ENCODE measurements around the gene TMOD3.

The TMOD3 gene

GRCh38 chr15:51799282-51800252 lies 29.9 kb upstream of the TMOD3 start:
- H3K27me3 ChIP-seq (ENCODE audit: control insufficient read depth in 1 of 2, insufficient read depth in 2 of 2, low read length in 2 of 2), result no peaks in the 10 kb centered on the region
- H3K4me1 ChIP-seq (ENCODE audit: control insufficient read depth, insufficient read depth, low read length), result no peaks in the 10 kb centered on the region
- H3K27ac ChIP-seq (ENCODE audit: low read length), result no peak overlapping the region
- no peaks in the 10 kb centered on the region for H3K9me3 ChIP-seq (ENCODE audit: control insufficient read depth in 2 of 2, low read length in 2 of 2)
- H3K4me3 ChIP-seq (ENCODE audit: low read length in 2 of 2), result no peak overlapping the region
- H3K9ac ChIP-seq (ENCODE audit: low read length in 2 of 2), result no peak overlapping the region
- H3K36me3 ChIP-seq (ENCODE audit: control insufficient read depth in 2 of 2, insufficient read depth in 2 of 2, low read length in 2 of 2), result peaks cover 14 to 20% of the 10 kb centered on the region in 2 donors

GRCh38 chr15:51801391-51801835 lies 28.0 kb upstream of the TMOD3 start:
- H3K27ac ChIP-seq (ENCODE audit: low read length), result no peak overlapping the region
- no peaks in the 10 kb centered on the region for H3K27me3 ChIP-seq (ENCODE audit: control insufficient read depth in 1 of 2, insufficient read depth in 2 of 2, low read length in 2 of 2)
- H3K36me3 ChIP-seq (ENCODE audit: control insufficient read depth in 2 of 2, insufficient read depth in 2 of 2, low read length in 2 of 2), result peaks cover 19 to 25% of the 10 kb centered on the region in 2 donors
- H3K4me3 ChIP-seq (ENCODE audit: low read length in 2 of 2), result no peak overlapping the region
- H3K4me1 ChIP-seq (ENCODE audit: control insufficient read depth, insufficient read depth, low read length), result no peaks in the 10 kb centered on the region
- H3K9ac ChIP-seq (ENCODE audit: low read length in 2 of 2), result no peak overlapping the region
- H3K9me3 ChIP-seq (ENCODE audit: control insufficient read depth in 2 of 2, low read length in 2 of 2), result no peaks in the 10 kb centered on the region

DNA sequence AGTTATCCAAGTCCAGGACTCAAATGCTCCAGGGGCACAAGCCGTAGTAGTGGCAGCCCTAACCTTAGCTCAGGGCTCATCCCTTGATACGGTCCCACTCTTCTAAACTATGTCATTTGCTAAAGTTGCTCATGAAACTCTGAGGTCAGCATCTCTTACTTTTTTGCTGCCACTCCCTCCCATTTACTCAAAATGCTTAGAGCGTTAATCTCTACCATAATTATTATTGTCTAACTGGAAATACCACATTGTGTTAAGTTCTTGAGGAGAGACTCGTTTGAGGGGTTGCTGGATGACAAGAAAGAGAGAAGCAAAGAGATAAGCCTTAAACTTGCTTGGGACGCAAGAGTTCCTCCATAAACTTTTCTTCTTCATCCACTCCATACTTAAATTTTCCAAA lies 26.9 kb upstream of the TMOD3 start:
- Histone ChIP-seq H3K36me3 (ENCODE audit: control insufficient read depth in 2 of 2, insufficient read depth in 2 of 2, low read length in 2 of 2) (peaks cover 31 to 34% of the 10 kb centered on the region in 2 donors), H3K27me3 (ENCODE audit: control insufficient read depth in 1 of 2, insufficient read depth in 2 of 2, low read length in 2 of 2) (no peaks in the 10 kb centered on the region), H3K27ac (ENCODE audit: low read length) (no peak overlapping the region), H3K9ac (ENCODE audit: low read length in 2 of 2) (no peak overlapping the region), H3K4me1 (ENCODE audit: control insufficient read depth, insufficient read depth, low read length) (no peaks in the 10 kb centered on the region), H3K9me3 (ENCODE audit: control insufficient read depth in 2 of 2, low read length in 2 of 2) (no peaks in the 10 kb centered on the region), H3K4me3 (ENCODE audit: low read length in 2 of 2) (no peak overlapping the region)

DNA sequence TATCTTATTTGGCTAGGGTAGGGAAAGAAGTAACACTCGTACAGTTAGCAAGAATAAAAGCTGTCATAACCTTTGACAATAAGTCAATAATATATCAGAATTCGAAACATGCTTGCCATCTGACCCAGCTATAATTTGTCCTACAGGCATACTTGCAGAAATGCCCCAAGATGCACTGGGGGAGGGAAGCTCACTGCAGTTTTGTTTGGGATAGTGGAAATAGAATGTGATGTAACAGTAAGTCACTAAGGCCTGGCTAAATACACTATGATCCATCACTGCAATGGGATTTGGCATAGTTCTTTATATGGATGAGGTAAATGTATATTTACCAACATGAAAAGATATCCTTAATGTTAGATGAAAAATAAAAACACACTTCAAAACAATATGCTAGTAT lies 25.5 kb upstream of the TMOD3 start:
- no peaks in the 10 kb centered on the region for H3K4me1 ChIP-seq (ENCODE audit: control insufficient read depth, insufficient read depth, low read length)
- H3K27me3 ChIP-seq (ENCODE audit: control insufficient read depth in 1 of 2, insufficient read depth in 2 of 2, low read length in 2 of 2), result no peaks in the 10 kb centered on the region
- no peaks in the 10 kb centered on the region for H3K9me3 ChIP-seq (ENCODE audit: control insufficient read depth in 2 of 2, low read length in 2 of 2)
- no peak overlapping the region for H3K27ac ChIP-seq (ENCODE audit: low read length)
- H3K9ac ChIP-seq (ENCODE audit: low read length in 2 of 2), result no peak overlapping the region
- peaks cover 27 to 28% of the 10 kb centered on the region in 2 donors for H3K36me3 ChIP-seq (ENCODE audit: control insufficient read depth in 2 of 2, insufficient read depth in 2 of 2, low read length in 2 of 2)
- no peak overlapping the region for H3K4me3 ChIP-seq (ENCODE audit: low read length in 2 of 2)

DNA sequence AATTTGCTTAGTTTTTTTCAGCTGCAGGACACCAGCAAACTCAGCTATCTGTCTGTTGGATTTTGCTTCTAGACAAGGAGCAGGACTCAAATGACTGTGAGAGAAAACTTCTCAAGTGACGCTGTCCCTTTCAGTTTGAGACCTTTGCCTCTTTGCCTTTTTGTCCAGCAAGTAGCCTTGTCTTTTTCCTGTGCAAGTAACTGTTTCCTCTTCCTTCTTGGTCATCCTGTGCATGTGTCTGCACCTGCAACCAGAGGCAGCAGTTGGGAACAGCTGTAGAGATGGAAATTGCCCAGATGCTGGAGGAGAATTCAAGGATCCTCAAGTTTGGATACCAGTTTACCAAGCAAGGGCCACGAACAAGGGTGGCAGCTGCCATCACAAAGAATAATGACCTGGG lies 23.3 kb upstream of the TMOD3 start:
- Histone ChIP-seq H3K9ac (ENCODE audit: low read length in 2 of 2) (no peak overlapping the region), H3K36me3 (ENCODE audit: control insufficient read depth in 2 of 2, insufficient read depth in 2 of 2, low read length in 2 of 2) (peaks cover 26 to 31% of the 10 kb centered on the region in 2 donors), H3K9me3 (ENCODE audit: control insufficient read depth in 2 of 2, low read length in 2 of 2) (no peaks in the 10 kb centered on the region), H3K4me3 (ENCODE audit: low read length in 2 of 2) (no peak overlapping the region), H3K27ac (ENCODE audit: low read length) (no peak overlapping the region), H3K27me3 (ENCODE audit: control insufficient read depth in 1 of 2, insufficient read depth in 2 of 2, low read length in 2 of 2) (no peaks in the 10 kb centered on the region), H3K4me1 (ENCODE audit: control insufficient read depth, insufficient read depth, low read length) (no peaks in the 10 kb centered on the region)

GRCh38 chr15:51809457-51809856 lies 20.0 kb upstream of the TMOD3 start:
- H3K4me3 ChIP-seq (ENCODE audit: low read length in 2 of 2), result no peak overlapping the region
- no peaks in the 10 kb centered on the region for H3K4me1 ChIP-seq (ENCODE audit: control insufficient read depth, insufficient read depth, low read length)
- H3K27me3 ChIP-seq (ENCODE audit: control insufficient read depth in 1 of 2, insufficient read depth in 2 of 2, low read length in 2 of 2), result no peaks in the 10 kb centered on the region
- H3K27ac ChIP-seq (ENCODE audit: low read length), result no peak overlapping the region
- H3K9ac ChIP-seq (ENCODE audit: low read length in 2 of 2), result no peak overlapping the region
- no peaks in the 10 kb centered on the region for H3K9me3 ChIP-seq (ENCODE audit: control insufficient read depth in 2 of 2, low read length in 2 of 2)
- H3K36me3 ChIP-seq (ENCODE audit: control insufficient read depth in 2 of 2, insufficient read depth in 2 of 2, low read length in 2 of 2), result peaks cover 30 to 40% of the 10 kb centered on the region in 2 donors

GRCh38 chr15:51812598-51812997 lies 16.9 kb upstream of the TMOD3 start:
- no peaks in the 10 kb centered on the region for H3K9me3 ChIP-seq (ENCODE audit: control insufficient read depth in 2 of 2, low read length in 2 of 2)
- peaks cover 17 to 25% of the 10 kb centered on the region in 2 donors for H3K36me3 ChIP-seq (ENCODE audit: control insufficient read depth in 2 of 2, insufficient read depth in 2 of 2, low read length in 2 of 2)
- H3K4me3 ChIP-seq (ENCODE audit: low read length in 2 of 2), result no peak overlapping the region
- no peaks in the 10 kb centered on the region for H3K4me1 ChIP-seq (ENCODE audit: control insufficient read depth, insufficient read depth, low read length)
- H3K9ac ChIP-seq (ENCODE audit: low read length in 2 of 2), result no peak overlapping the region
- H3K27me3 ChIP-seq (ENCODE audit: control insufficient read depth in 1 of 2, insufficient read depth in 2 of 2, low read length in 2 of 2), result no peaks in the 10 kb centered on the region
- H3K27ac ChIP-seq (ENCODE audit: low read length), result no peak overlapping the region

- peaks cover 10 to 17% of the 10 kb centered on the region in 2 donors for H3K36me3 ChIP-seq (ENCODE audit: control insufficient read depth in 2 of 2, insufficient read depth in 2 of 2, low read length in 2 of 2)
Measured at GRCh38 chr15:51814606-51815005, 14.8 kb upstream of the TMOD3 start.

GRCh38 chr15:51816611-51817010 lies 12.8 kb upstream of the TMOD3 start:
- no peak overlapping the region for H3K9ac ChIP-seq (ENCODE audit: low read length in 2 of 2)
- H3K36me3 ChIP-seq (ENCODE audit: control insufficient read depth in 2 of 2, insufficient read depth in 2 of 2, low read length in 2 of 2), result peaks cover 10 to 11% of the 10 kb centered on the region in 2 donors
- no peak overlapping the region for H3K27ac ChIP-seq (ENCODE audit: low read length)
- H3K27me3 ChIP-seq (ENCODE audit: control insufficient read depth in 1 of 2, insufficient read depth in 2 of 2, low read length in 2 of 2), result no peaks in the 10 kb centered on the region
- peaks cover 0 to 6% of the 10 kb centered on the region in 2 donors for H3K9me3 ChIP-seq (ENCODE audit: control insufficient read depth in 2 of 2, low read length in 2 of 2)
- H3K4me3 ChIP-seq (ENCODE audit: low read length in 2 of 2), result no peak overlapping the region
- no peaks in the 10 kb centered on the region for H3K4me1 ChIP-seq (ENCODE audit: control insufficient read depth, insufficient read depth, low read length)

More at GRCh38 chr15:51814606-51815005, 14.8 kb upstream of the TMOD3 start:
- Histone ChIP-seq H3K9ac (ENCODE audit: low read length in 2 of 2) (no peak overlapping the region), H3K4me1 (ENCODE audit: control insufficient read depth, insufficient read depth, low read length) (no peaks in the 10 kb centered on the region), H3K27me3 (ENCODE audit: control insufficient read depth in 1 of 2, insufficient read depth in 2 of 2, low read length in 2 of 2) (no peaks in the 10 kb centered on the region), H3K27ac (ENCODE audit: low read length) (no peak overlapping the region), H3K9me3 (ENCODE audit: control insufficient read depth in 2 of 2, low read length in 2 of 2) (no peaks in the 10 kb centered on the region), H3K4me3 (ENCODE audit: low read length in 2 of 2) (no peak overlapping the region)

DNA sequence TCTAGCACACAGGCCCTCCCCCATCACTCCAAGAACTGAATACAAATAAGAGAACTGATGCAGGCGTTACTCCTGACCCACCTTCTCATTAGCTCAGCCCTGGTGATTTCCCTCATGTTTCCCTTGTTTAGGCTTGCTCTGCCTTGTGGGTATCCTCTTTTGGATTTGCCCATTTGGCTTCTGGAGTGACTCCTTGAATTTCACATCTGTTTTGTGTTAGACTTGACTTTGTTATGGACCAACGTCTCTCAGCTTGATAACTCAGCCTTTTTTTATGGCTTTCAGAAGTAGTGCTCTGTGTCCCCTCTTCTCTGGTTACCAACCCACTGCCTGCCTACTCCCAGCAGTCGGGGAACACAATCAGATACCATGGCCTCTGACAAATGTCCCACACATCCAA lies 11.3 kb upstream of the TMOD3 start:
- H3K27me3 ChIP-seq (ENCODE audit: control insufficient read depth in 1 of 2, insufficient read depth in 2 of 2, low read length in 2 of 2), result no peaks in the 10 kb centered on the region
- no peak overlapping the region for H3K9ac ChIP-seq (ENCODE audit: low read length in 2 of 2)
- H3K36me3 ChIP-seq (ENCODE audit: control insufficient read depth in 2 of 2, insufficient read depth in 2 of 2, low read length in 2 of 2), result peaks cover 10% of the 10 kb centered on the region in 2 donors
- no peak overlapping the region for H3K4me3 ChIP-seq (ENCODE audit: low read length in 2 of 2)
- H3K9me3 ChIP-seq (ENCODE audit: control insufficient read depth in 2 of 2, low read length in 2 of 2), result peaks cover 0 to 7% of the 10 kb centered on the region in 2 donors
- no peaks in the 10 kb centered on the region for H3K4me1 ChIP-seq (ENCODE audit: control insufficient read depth, insufficient read depth, low read length)
- H3K27ac ChIP-seq (ENCODE audit: low read length), result no peak overlapping the region

DNA sequence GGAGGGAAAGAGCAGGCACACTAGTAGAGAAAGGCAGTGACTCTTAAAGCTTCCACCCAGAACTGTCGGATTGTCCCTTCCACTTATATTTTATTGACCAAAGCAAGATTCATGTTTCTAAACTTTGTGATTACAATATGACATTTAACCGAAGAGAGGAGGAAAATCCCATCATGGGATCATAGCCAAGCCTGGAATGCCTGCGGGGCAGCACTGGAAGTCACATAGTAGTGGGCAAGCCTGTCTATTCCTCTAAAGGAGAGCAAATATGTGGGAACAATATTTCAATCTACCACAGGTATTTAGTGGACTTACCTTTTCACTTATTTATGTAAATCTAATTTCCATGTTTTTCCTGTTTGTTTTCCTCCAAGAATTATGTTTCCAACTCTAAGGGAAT lies 3.8 kb upstream of the TMOD3 start:
- Histone ChIP-seq H3K27me3 (ENCODE audit: control insufficient read depth in 1 of 2, insufficient read depth in 2 of 2, low read length in 2 of 2) (no peaks in the 10 kb centered on the region), H3K9ac (ENCODE audit: low read length in 2 of 2) (no peak overlapping the region), H3K27ac (ENCODE audit: low read length) (no peak overlapping the region)

More for the DNA sequence above, 3.8 kb upstream of the TMOD3 start:
- Histone ChIP-seq H3K4me1 (ENCODE audit: control insufficient read depth, insufficient read depth, low read length) (peaks cover 3% of the 10 kb centered on the region), H3K4me3 (ENCODE audit: low read length in 2 of 2) (no peak overlapping the region), H3K36me3 (ENCODE audit: control insufficient read depth in 2 of 2, insufficient read depth in 2 of 2, low read length in 2 of 2) (no peaks in the 10 kb centered on the region), H3K9me3 (ENCODE audit: control insufficient read depth in 2 of 2, low read length in 2 of 2) (peaks cover 0 to 7% of the 10 kb centered on the region in 2 donors)

Measured in stomach smooth muscle (tissue), 2 donors.